Adrenal gland (tissue), 12 donors: ENCODE results near the gene KCNAB1. TPM values are rescaled to one million over a fixed set of nuclear protein-coding genes. Genes with fewer than 3 reads are reported as not detected.

Experiments
- DNase-seq, 7 donors: peaks; one replicate each; pipeline ENCODE4 v3.0.0-alpha.2; 2019 to 2020
- H3K27ac ChIP-seq, 5 donors: fragments of 200-600 bp; sonication (generic) in 4 of 5; 1 replicate in 3 of 5; 2 replicates in 2 of 5; pipeline versions ENCODE4 v1.5.1 to v1.8.0; 2016 to 2020; ENCODE audit warnings: mild to moderate bottlenecking in 1 of 5
- H3K27me3 ChIP-seq: fragments of 200-600 bp; 2 replicates; pipeline ENCODE4 v1.8.0; 2021
- H3K36me3 ChIP-seq, 2 donors: fragments of 200-600 bp; replicated peaks in 1 of 2; 1 replicate in 1 of 2; 2 replicates in 1 of 2; pipeline versions ENCODE4 v1.5.1 to v1.8.0; 2018 to 2022
- H3K4me1 ChIP-seq, 2 donors: fragments of 200-600 bp; replicated peaks in 1 of 2; 1 replicate in 1 of 2; 2 replicates in 1 of 2; pipeline versions ENCODE4 v1.5.1 to v1.8.0; 2018 to 2021
- H3K4me3 ChIP-seq, 4 donors: fragments of 200-600 bp; sonication (generic) in 3 of 4; one replicate each; pipeline ENCODE4 v1.5.1; 2016 to 2018
- H3K9me3 ChIP-seq, 3 donors: fragments of 200-600 bp; sonication (generic) in 1 of 3; replicated peaks in 1 of 3; 1 replicate in 2 of 3; 2 replicates in 1 of 3; pipeline versions ENCODE4 v1.5.1 to v1.8.0; 2016 to 2021
- CTCF ChIP-seq, 6 experiments: fragments of 450-650 bp in 4 of 6; fragments of 200-600 bp in 2 of 6; sonication (generic) in 1 of 6; IDR thresholded peaks; 1 replicate in 5 of 6; 2 replicates in 1 of 6; pipeline versions ENCODE4 v1.5.1 to v1.8.0; 2016 to 2021; ENCODE audit warnings: antibody characterized with exemption in 6 of 6, mild to moderate bottlenecking in 2 of 6, moderate library complexity in 1 of 6
- POLR2A ChIP-seq, 2 donors: fragments of 450-650 bp; IDR thresholded peaks; one replicate each; pipeline ENCODE4 v1.6.1; 2017; ENCODE audit warnings: antibody characterized with exemption in 2 of 2, mild to moderate bottlenecking in 2 of 2, moderate library complexity in 1 of 2
- WGBS, 4 donors: extraction: QIAGEN DNeasy Blood & Tissue Kit in 2 of 4; methylation state at CpG; one replicate each; pipeline versions ENCODE4 v1.1.5 to v1.1.7; 2013 to 2017; 5-methylcytosine and 5-hydroxymethylcytosine counted together
- intact Hi-C, 2 donors: fragments of 100-400 bp; cut with DNase I; formaldehyde crosslinking; loops; one replicate each; pipeline versions ENCODE4 v1.14.1 to v1.15.0; 2022 to 2023
- polyA plus RNA-seq, 3 donors: library from polyadenylated mRNA; stranded (reverse); fragments of 200-250 nt in 2 of 3; fragments of 350-450 nt in 1 of 3; fragmentation: Illumina TruSeq in 1 of 3; extraction: RNeasy Lipid Tissue Mini Kit (QIAGEN cat#74804) in 1 of 3; gene quantifications; one replicate each; pipeline ENCODE4 v1.2.3, GENCODE V29; 2013 to 2014
- total RNA-seq, 9 donors: library from RNA; depleted of rRNA in 4 of 9; stranded (reverse); fragments of >200 nt in 4 of 9; fragments of 120-200 nt in 1 of 9; fragmentation: NEBNext Ultra II Directional in 1 of 9; extraction: Animal tissue kit (Norgen Biotek cat#: 25700) in 1 of 9; gene quantifications; one replicate each; pipeline versions ENCODE4 v1.1.0 to v1.2.4, GENCODE V29; 2013 to 2023
- donor health status: healthy with polysubstance abuse.
- donor health status: Bipolar disorder and iron deficiency.
- donor health status: DM: yes; HTN: yes; CAD: no.
- donor health status: DM: no; HTN: no; CAD: no.
- donor health status: DM: no; HTN: no; CAD: no.
- donor health status: DM: yes; HTN: yes; CAD: no.

The KCNAB1 gene
- total and polyA plus RNA-seq, 12 donors = 0.36 to 5.0 (median 1.5) TPM

DNA sequence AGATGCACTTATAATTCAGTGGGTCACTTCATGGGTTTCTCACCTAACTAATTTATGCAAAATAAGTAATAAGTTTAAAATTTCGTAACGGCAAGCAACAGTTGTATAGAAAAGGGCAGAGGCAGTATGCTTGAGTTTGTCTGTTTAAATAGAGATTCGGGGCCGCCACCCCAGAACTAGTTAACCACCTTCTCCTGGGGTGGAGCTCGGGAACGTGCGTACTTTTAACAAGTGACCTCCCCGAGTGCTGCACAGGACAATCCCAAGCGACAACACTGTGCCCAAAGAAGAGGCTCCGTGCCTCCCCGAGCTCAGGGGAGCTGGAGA, 434.1 kb downstream of the KCNAB1 start:
- no peak for DNase-seq
- Histone ChIP-seq H3K27ac (peak overlapping the region; percentile 74 to 89 (median 80)), H3K4me1 (peaks cover 5 to 43% of the 10 kb centered on the region in 2 donors), H3K27me3 (no peaks in the 10 kb centered on the region), H3K4me3 (peak overlapping the region; percentile 17 to 94 (median 72)), H3K9me3 (no peaks in the 10 kb centered on the region), H3K36me3 (no peaks in the 10 kb centered on the region)
- WGBS, 4 donors = 0 to 2% (median 1%) methylated on average over 7 to 11 of the region's 11 CpGs
- no peak for TF ChIP-seq POLR2A (IDR thresholded peaks at IDR 0.05)
- no peak for TF ChIP-seq CTCF (IDR thresholded peaks at IDR 0.05)
- intact Hi-C loops = loop anchor here (10.0 kb wide), 3 partner anchors 110 to 580 kb away; no protein-coding TSS in a partner anchor

DNA sequence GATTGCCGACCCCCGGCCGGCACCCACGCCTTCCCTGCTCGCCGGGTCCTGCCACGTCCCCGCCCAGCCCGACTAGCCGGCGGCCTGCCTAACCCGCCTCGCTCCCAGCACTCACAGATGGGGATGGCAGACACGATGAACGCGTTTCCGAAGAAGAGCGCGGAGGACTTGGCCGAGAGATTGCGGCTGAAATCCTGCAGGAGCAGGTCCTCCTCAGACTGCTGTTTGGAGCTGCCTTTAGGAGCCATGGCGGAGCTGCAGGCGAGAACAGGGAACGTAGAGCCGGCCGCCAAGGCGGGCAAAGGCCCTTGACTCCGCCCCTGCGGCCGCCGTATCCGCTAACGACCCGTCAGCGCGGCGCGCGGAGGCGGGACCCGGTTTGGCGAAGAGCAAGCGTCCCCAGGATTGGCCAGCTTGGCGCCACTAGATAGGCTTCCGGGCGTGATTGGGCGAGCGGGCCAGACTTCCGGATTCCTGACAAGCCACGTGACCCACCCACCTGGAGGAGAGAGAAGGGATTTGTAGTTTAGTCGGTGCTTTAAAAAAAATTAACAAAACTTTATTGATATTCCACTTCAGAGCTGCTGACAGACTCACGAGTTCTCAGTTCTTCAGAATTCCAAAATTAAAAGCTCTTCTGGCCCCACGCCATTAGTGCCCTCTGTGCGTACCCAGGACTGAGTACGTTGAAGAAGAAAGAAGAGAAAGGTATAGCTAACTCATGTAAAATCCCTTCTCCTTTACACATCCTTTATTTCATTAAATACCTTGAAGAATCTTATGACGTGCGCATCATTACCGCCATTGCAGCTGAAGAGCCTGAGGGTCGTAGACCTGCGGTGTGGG, 434.7 kb downstream of the KCNAB1 start, which contains the start of gene SSR3:
TSS of gene SSR3 (minus strand) at position 276 of the 846 bp plus-strand sequence. CDS start at position 248, 28 bp downstream.
- peak; percentile 94 for TF ChIP-seq POLR2A (IDR thresholded peaks at IDR 0.05)
- peak in 5 of 6 experiments; percentile 43 to 79 (median 74) for TF ChIP-seq CTCF (IDR thresholded peaks at IDR 0.05)
- peak; percentile 99 to 100 (median 100) for DNase-seq
- H3K9me3 ChIP-seq = no peaks in the 10 kb centered on the region
- H3K4me3 ChIP-seq = peak within 1 kb of the TSS; percentile 17 to 94 (median 72)
- intact Hi-C loops = loop anchor here (10.0 kb wide), 3 partner anchors 110 to 580 kb away; no protein-coding TSS in a partner anchor
- peak within 1 kb of the TSS; percentile 74 to 89 (median 80) for H3K27ac ChIP-seq
- H3K36me3 ChIP-seq = no peaks in the 10 kb centered on the region
- H3K4me1 ChIP-seq = peaks cover 5 to 37% of the 10 kb centered on the region in 2 donors
- 2 to 11% (median 5%) methylated on average over 18 to 60 of the region's 60 CpGs for WGBS, 4 donors
- no peaks in the 10 kb centered on the region for H3K27me3 ChIP-seq

GRCh38 chr3:156558389-156558788, 438.0 kb downstream of the KCNAB1 start:
- no peaks in the 10 kb centered on the region for H3K36me3 ChIP-seq
- H3K9me3 ChIP-seq = no peaks in the 10 kb centered on the region
- no peak for DNase-seq
- no peaks in the 10 kb centered on the region for H3K27me3 ChIP-seq
- peaks cover 3 to 6% of the 10 kb centered on the region in 2 donors for H3K4me1 ChIP-seq
- H3K4me3 ChIP-seq = no peak overlapping the region
- no peak for TF ChIP-seq POLR2A (IDR thresholded peaks at IDR 0.05)
- no peak for TF ChIP-seq CTCF (IDR thresholded peaks at IDR 0.05)
- intact Hi-C loops = loop anchor here (10.0 kb wide), 3 partner anchors 106 to 576 kb away; no protein-coding TSS in a partner anchor
- H3K27ac ChIP-seq = no peak overlapping the region

GRCh38 chr3:156559321-156559720, 438.9 kb downstream of the KCNAB1 start:
- H3K27me3 ChIP-seq = no peaks in the 10 kb centered on the region
- no peaks in the 10 kb centered on the region for H3K4me1 ChIP-seq
- H3K9me3 ChIP-seq = no peaks in the 10 kb centered on the region
- intact Hi-C loops = loop anchor here (10.0 kb wide), 3 partner anchors 105 to 575 kb away; no protein-coding TSS in a partner anchor
- no peak for DNase-seq
- H3K4me3 ChIP-seq = no peak overlapping the region
- no peaks in the 10 kb centered on the region for H3K36me3 ChIP-seq
- TF ChIP-seq CTCF (IDR thresholded peaks at IDR 0.05) (no peak), POLR2A (IDR thresholded peaks at IDR 0.05) (no peak)
- 55 to 73% (median 61%) methylated on average over 1 of the region's 1 CpG for WGBS, 4 donors
- H3K27ac ChIP-seq = no peak overlapping the region
